Right cardiac atrium (tissue), 5 donors: Measurements from ENCODE around the gene RDH11. TPM values are rescaled to one million over a fixed set of nuclear protein-coding genes. Genes with fewer than 3 reads are reported as not detected.
A peak's percentile ranks its signal among the peaks of the same experiment; 100 is the strongest.
"Not testable (repeated sequence)": the region's sequence is repeated elsewhere in the genome, so short reads cannot be mapped to it uniquely, and the experiment has no call there.

Experiments
- ATAC-seq, 2 donors: fragments of 200-7000 bp; cut with Tn5 transposase; one replicate each; pipeline versions ENCODE4 v1.8.0 to v1.9.1; 2020; ENCODE audit warnings: moderate library complexity in 2 of 2, mild to moderate bottlenecking in 1 of 2
- DNase-seq, 3 donors: peaks; one replicate each; pipeline ENCODE4 v3.0.0-alpha.2; 2020
- H3K27ac ChIP-seq: one replicate; pipeline ENCODE4 v1.5.1; 2013; ENCODE audit warnings: mild to moderate bottlenecking, low read length, control low read depth, moderate library complexity
- H3K27me3 ChIP-seq: one replicate; pipeline ENCODE4 v1.6.1; 2013; ENCODE audit not compliant: control insufficient read depth, insufficient read depth
- H3K4me1 ChIP-seq: one replicate; pipeline ENCODE4 v1.6.1; 2013; ENCODE audit warnings: low read length; ENCODE audit not compliant: control insufficient read depth, insufficient read depth
- H3K4me3 ChIP-seq: one replicate; pipeline ENCODE4 v1.5.1; 2013; ENCODE audit warnings: low read length, control low read depth
- H3K9me3 ChIP-seq: one replicate; pipeline ENCODE4 v1.6.1; 2013; ENCODE audit warnings: low read length; ENCODE audit not compliant: control insufficient read depth
- WGBS: extraction: QIAGEN DNeasy Blood & Tissue Kit; methylation state at CpG from one replicate; pipeline ENCODE4 v1.1.7; 2013; 5-methylcytosine and 5-hydroxymethylcytosine counted together
- intact Hi-C, 4 donors: fragments of 100-400 bp; cut with DNase I; formaldehyde crosslinking; loops; one replicate each; pipeline versions ENCODE4 v1.11.0 to v1.14.0; 2022 to 2023
- polyA plus RNA-seq: library from polyadenylated mRNA; stranded (reverse); fragments of 200-250 nt; gene quantifications from one replicate; pipeline ENCODE4 v1.2.3, GENCODE V29; 2013
- total RNA-seq, 4 donors: library from RNA; stranded (reverse); fragmentation: NEBNext Ultra II Directional; extraction: Animal tissue kit (Norgen Biotek cat#: 25700); gene quantifications; one replicate each; pipeline ENCODE4 v1.2.1, GENCODE V29; 2021
- donor health status: healthy with polysubstance abuse.
- donor health status: DM: no; HTN: yes; CAD: no.
- donor health status: DM: no; HTN: no; CAD: no.
- donor health status: DM: no; HTN: yes; CAD: no; lungs with severe emphysema.
- donor health status: DM: yes; HTN: yes; CAD: no.

Gene RDH11
- total and polyA plus RNA-seq, 5 donors, result 17.5 to 21.5 (median 18.7) TPM

DNA sequence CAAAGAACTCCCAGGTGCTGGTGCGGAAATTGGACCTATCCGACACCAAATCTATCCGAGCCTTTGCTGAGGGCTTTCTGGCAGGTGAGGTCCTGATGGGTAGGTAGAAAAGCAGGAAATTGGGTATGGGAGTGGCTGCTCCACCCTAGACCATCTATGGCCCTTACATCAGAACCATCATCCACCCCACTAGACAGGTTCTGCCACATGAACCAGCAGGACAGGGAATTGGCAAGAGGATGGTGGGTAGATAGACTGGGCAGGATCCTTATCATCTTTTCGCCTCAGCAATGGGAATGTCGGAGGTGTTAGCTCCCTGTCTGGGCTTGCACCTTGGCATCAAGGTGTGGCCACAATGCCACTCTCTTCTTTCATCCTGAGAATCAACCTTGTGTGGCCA is 29.6 kb upstream of the RDH11 start:
- WGBS, result 90% methylated on average over 5 of the region's 5 CpGs

DNA sequence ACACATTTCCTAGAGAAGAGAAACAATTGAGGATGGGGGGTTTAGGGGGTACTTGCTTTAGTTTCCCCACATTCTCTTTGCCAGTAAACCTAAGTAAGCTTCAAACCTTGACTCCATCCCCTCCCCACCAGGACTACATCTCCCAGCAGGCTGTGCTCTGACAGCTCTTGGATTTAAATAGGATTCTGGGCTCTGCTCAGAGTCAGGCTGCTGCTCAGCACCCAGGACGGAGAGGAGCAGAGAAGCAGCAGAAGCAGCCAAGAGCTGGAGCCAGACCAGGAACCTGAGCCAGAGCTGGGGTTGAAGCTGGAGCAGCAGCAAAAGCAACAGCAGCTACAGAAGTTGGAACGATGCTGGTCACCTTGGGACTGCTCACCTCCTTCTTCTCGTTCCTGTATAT is 26.7 kb upstream of the RDH11 start:
- H3K27me3 ChIP-seq, result no peaks in the 10 kb centered on the region
- H3K27ac ChIP-seq, result no peak overlapping the region
- DNase-seq, result peak; percentile 76 to 92 (median 90)
- WGBS, result 11% methylated on average over 3 of the region's 3 CpGs
- intact Hi-C loops, result no loop called here
- ATAC-seq, result peak; percentile 93 to 96
- H3K9me3 ChIP-seq, result no peaks in the 10 kb centered on the region
- no peaks in the 10 kb centered on the region for H3K4me1 ChIP-seq
- no peak overlapping the region for H3K4me3 ChIP-seq

More for the DNA sequence above, 29.6 kb upstream of the RDH11 start:
- intact Hi-C loops, result no loop called here
- no peak overlapping the region for H3K4me3 ChIP-seq
- no peaks in the 10 kb centered on the region for H3K4me1 ChIP-seq
- no peaks in the 10 kb centered on the region for H3K9me3 ChIP-seq
- no peak overlapping the region for H3K27ac ChIP-seq
- ATAC-seq (no peak), DNase-seq (no peak)
- no peaks in the 10 kb centered on the region for H3K27me3 ChIP-seq

DNA sequence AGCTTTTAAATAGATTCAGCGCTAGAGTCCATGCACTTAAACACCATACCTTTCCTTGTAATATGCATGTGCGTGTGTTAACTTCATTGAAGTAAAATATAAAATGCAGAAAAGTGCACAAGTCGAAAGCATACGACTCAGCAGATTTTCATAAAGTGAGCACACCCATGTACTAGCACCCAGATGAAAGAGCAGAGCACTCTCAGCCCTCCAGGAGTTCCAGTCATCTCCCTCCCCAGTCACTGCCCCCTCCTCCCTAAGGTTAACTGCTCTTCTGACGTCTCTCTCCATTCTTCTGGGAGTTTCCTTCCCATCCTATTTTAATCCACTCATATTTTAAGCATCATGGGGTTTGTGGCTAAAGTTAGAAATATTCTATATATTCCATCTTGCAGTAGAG is 26.3 kb upstream of the RDH11 start:
- 63% methylated on average over 5 of the region's 5 CpGs for WGBS
- H3K27me3 ChIP-seq, result no peaks in the 10 kb centered on the region
- DNase-seq (no peak), ATAC-seq (no peak)
- intact Hi-C loops, result no loop called here
- no peak overlapping the region for H3K4me3 ChIP-seq
- no peak overlapping the region for H3K27ac ChIP-seq
- no peaks in the 10 kb centered on the region for H3K4me1 ChIP-seq
- no peaks in the 10 kb centered on the region for H3K9me3 ChIP-seq

- H3K4me1 ChIP-seq, result no peaks in the 10 kb centered on the region
- no peak for DNase-seq
Measured at GRCh38 chr14:67719866-67720265, 24.3 kb upstream of the RDH11 start.

DNA sequence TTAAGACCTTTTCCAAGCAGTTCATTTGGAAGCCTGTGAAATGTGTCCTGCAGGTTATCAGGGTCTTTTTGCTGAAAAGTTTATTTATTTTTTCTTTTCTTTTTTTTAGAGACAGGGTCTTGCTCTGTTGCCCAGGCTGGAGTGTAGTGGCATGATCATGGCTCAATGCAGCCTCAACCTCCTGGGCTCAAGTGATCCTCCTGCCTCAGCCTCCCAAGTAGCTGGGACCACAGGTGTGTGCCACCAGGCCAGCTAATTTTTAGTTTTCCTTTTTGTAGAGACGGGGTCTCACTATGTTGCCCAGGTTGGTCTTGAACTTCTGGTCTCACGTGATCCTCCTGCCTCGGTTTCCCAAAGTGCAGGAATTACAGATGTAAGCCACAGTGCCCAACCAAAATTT is 23.8 kb upstream of the RDH11 start:
- intact Hi-C loops, H3K4me1 ChIP-seq, H3K9me3 ChIP-seq, H3K27ac ChIP-seq, H3K27me3 ChIP-seq, DNase-seq, H3K4me3 ChIP-seq, ATAC-seq: not testable (repeated sequence)
- WGBS, result 88% methylated on average over 3 of the region's 3 CpGs

More at GRCh38 chr14:67719866-67720265, 24.3 kb upstream of the RDH11 start:
- Histone ChIP-seq H3K9me3 (no peaks in the 10 kb centered on the region), H3K4me3 (no peak overlapping the region), H3K27me3 (no peaks in the 10 kb centered on the region), H3K27ac (no peak overlapping the region)
- intact Hi-C loops, result no loop called here
- no peak for ATAC-seq
- 39% methylated on average over 2 of the region's 2 CpGs for WGBS

DNA sequence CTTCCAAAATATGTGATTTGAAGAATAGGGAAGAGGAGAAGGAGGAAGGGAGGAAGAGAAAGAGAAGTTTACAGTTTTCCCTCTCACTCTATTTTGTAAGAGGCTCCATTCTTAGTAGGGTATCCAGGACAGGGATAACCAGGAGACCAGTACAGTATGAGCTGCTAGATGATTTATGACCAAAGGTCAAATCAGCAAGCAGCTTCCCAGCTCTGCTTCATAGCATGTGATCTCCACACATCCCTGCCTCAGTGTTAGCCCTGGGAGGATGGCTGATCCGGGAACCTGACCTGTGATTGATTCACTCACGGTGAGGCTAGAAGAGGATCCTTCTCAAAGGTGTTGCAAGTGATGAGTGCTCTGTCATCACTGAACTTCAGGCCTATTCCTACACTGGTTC is 22.7 kb upstream of the RDH11 start:
- WGBS, result 54% methylated on average over 2 of the region's 2 CpGs
- no peak for ATAC-seq
- intact Hi-C loops, result no loop called here

DNA sequence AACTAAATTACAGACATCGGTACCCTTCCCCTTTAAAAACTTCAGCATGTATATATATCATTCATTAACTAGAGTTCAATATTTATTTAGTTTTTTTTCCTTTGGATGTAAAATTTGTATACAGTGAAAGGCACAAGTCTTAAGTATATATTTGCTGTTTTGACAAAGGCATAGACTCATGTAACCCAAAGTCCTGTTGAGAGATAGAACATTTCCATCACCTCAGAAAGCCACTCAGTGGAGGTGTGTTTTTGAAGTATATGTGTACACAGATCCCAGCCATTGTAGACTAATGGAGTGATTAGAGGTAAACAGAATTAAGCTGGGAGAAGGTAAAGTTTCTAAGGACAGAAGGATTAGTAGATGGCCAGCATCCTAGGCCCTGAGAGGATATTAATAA is 21.5 kb upstream of the RDH11 start:
- H3K4me1 ChIP-seq, result no peaks in the 10 kb centered on the region
- no peaks in the 10 kb centered on the region for H3K9me3 ChIP-seq
- intact Hi-C loops, result no loop called here
- 95% methylated on average over 1 of the region's 1 CpG for WGBS
- no peaks in the 10 kb centered on the region for H3K27me3 ChIP-seq
- no peak overlapping the region for H3K4me3 ChIP-seq
- ATAC-seq (no peak), DNase-seq (no peak)
- no peak overlapping the region for H3K27ac ChIP-seq

More for the DNA sequence above, 22.7 kb upstream of the RDH11 start:
- Histone ChIP-seq H3K4me3 (no peak overlapping the region), H3K27me3 (no peaks in the 10 kb centered on the region), H3K9me3 (no peaks in the 10 kb centered on the region), H3K4me1 (no peaks in the 10 kb centered on the region), H3K27ac (no peak overlapping the region)
- no peak for DNase-seq

- DNase-seq (no peak), ATAC-seq (no peak)
- H3K4me3 ChIP-seq, result no peak overlapping the region
- H3K27me3 ChIP-seq, result no peaks in the 10 kb centered on the region
- no peaks in the 10 kb centered on the region for H3K9me3 ChIP-seq
- WGBS, result 77% methylated on average over 2 of the region's 2 CpGs
- H3K4me1 ChIP-seq, result no peaks in the 10 kb centered on the region
- intact Hi-C loops, result no loop called here
- H3K27ac ChIP-seq, result no peak overlapping the region
Measured at GRCh38 chr14:67710209-67710608, 14.6 kb upstream of the RDH11 start.

DNA sequence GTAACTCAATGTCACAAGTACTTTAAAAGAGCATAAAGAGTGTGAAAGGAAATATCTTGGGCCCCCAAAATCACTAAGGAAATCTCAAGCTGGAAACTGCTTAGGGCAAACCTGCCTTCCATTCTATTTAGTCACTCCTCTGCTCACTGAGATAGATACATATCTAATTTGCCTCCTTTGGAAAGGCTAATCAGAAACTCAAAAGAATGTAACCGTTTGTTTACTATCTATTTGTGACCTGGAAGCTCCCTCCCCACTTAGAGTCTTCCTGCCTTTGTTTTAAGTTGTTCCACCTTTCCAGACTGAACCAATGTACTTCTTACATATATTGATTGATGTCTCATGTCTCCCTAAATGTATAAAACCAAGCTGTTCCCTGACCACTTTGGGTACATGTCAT is 14.2 kb upstream of the RDH11 start:
- intact Hi-C loops, result loop anchor here (10.0 kb wide), 3 partner anchors 95 to 275 kb away; partner anchors contain the start of gene ARG2 (in 1 of the 4)
- H3K27ac ChIP-seq, H3K4me3 ChIP-seq, H3K9me3 ChIP-seq, H3K27me3 ChIP-seq, DNase-seq, H3K4me1 ChIP-seq, ATAC-seq: not testable (repeated sequence)
- WGBS, result 49% methylated on average over 1 of the region's 1 CpG

- DNase-seq, H3K4me3 ChIP-seq, ATAC-seq, H3K27me3 ChIP-seq, H3K9me3 ChIP-seq, H3K27ac ChIP-seq, H3K4me1 ChIP-seq: not testable (repeated sequence)
- intact Hi-C loops, result loop anchor here (10.0 kb wide), 3 partner anchors 95 to 275 kb away; partner anchors contain the start of gene ARG2 (in 1 of the 4)
Measured at GRCh38 chr14:67709346-67709745, 13.8 kb upstream of the RDH11 start.

GRCh38 chr14:67705211-67705610 is 9.6 kb upstream of the RDH11 start:
- H3K9me3 ChIP-seq, result no peaks in the 10 kb centered on the region
- no peak overlapping the region for H3K27ac ChIP-seq
- WGBS, result 67% methylated on average over 3 of the region's 3 CpGs
- intact Hi-C loops, result loop anchor here (2.0 to 10.0 kb wide), 4 partner anchors 86 to 270 kb away; partner anchors contain the start of gene ARG2 (in 2 of the 4)
- no peak overlapping the region for H3K4me3 ChIP-seq
- H3K4me1 ChIP-seq, result no peaks in the 10 kb centered on the region
- no peak for DNase-seq
- no peak for ATAC-seq
- H3K27me3 ChIP-seq, result no peaks in the 10 kb centered on the region
